Sigmoid colon (tissue), 3 donors: ENCODE measurements around the gene UNC5CL.

Source experiments
- CTCF ChIP-seq, 4 experiments: fragments of 450-650 bp in 3 of 4; fragments of 200-600 bp in 1 of 4; IDR thresholded peaks; one replicate each; pipeline ENCODE4 v1.5.1; 2016 to 2019; ENCODE audit warnings: antibody characterized with exemption in 4 of 4, mild to moderate bottlenecking in 3 of 4, moderate library complexity in 2 of 4
- POLR2A ChIP-seq, 2 donors: fragments of 450-650 bp; IDR thresholded peaks; one replicate each; pipeline ENCODE4 v1.6.1; 2016; ENCODE audit warnings: antibody characterized with exemption in 2 of 2, mild to moderate bottlenecking in 2 of 2, moderate library complexity in 2 of 2

- TF ChIP-seq POLR2A (IDR thresholded peaks at IDR 0.05) (no peak), CTCF (IDR thresholded peaks at IDR 0.05) (no peak)
These were observed 5.2 kb downstream of the UNC5CL start for GRCh38 chr6:41033776-41034175.
